Measurements from ENCODE around the gene EPHA4.

DNA sequence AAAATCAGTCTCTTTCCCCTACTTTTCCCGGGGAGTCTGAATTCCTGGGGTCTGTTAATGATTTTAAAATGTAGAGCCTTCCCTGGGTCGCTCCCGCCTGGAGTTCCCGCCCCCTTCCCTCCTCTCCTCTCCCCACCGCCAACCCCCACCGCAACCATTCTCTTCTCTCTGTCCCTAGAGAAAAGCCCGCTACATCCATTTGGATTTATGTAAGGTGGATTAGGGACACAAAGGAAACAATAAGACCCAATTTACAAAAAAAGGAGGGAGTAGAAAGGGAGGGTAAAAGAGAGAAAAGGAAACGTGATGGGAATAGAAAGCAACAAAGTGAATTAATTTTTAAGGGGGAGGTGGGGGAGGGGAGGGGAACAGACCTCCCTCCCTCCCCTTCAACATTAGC lies 2.2 kb downstream of the EPHA4 start:
- TF ChIP-seq, protein P1, sequence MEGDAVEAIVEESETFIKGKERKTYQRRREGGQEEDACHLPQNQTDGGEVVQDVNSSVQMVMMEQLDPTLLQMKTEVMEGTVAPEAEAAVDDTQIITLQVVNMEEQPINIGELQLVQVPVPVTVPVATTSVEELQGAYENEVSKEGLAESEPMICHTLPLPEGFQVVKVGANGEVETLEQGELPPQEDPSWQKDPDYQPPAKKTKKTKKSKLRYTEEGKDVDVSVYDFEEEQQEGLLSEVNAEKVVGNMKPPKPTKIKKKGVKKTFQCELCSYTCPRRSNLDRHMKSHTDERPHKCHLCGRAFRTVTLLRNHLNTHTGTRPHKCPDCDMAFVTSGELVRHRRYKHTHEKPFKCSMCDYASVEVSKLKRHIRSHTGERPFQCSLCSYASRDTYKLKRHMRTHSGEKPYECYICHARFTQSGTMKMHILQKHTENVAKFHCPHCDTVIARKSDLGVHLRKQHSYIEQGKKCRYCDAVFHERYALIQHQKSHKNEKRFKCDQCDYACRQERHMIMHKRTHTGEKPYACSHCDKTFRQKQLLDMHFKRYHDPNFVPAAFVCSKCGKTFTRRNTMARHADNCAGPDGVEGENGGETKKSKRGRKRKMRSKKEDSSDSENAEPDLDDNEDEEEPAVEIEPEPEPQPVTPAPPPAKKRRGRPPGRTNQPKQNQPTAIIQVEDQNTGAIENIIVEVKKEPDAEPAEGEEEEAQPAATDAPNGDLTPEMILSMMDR (IDR thresholded peaks at IDR 0.05; ENCODE audit: borderline replicate concordance, extremely low read depth, low read length, poor library complexity, severe bottlenecking) = no peak
- no peak for TF ChIP-seq EZH2 (IDR thresholded peaks at IDR 0.05; ENCODE audit: borderline replicate concordance, low read depth, low read length, severe bottlenecking)
